Loucy (cell line): ENCODE measurements around the gene ZFYVE26.

Experiments used
- H2AFZ ChIP-seq: fragments of 200-600 bp; sonication (generic); 2 replicates; pipeline ENCODE4 v1.6.0; 2016; ENCODE audit warnings: antibody characterized with exemption, mild to moderate bottlenecking, low read length, moderate library complexity
- H3F3A ChIP-seq: fragments of 200-600 bp; 2 replicates; pipeline ENCODE4 v1.6.0; 2016; ENCODE audit warnings: antibody characterized with exemption, low read depth, mild to moderate bottlenecking
- H3K27me3 ChIP-seq: fragments of 200-600 bp; sonication (generic); 2 replicates; pipeline ENCODE4 v1.6.1; 2014; ENCODE audit warnings: low read length, mild to moderate bottlenecking; ENCODE audit not compliant: insufficient read depth, poor library complexity, severe bottlenecking
- H3K36me3 ChIP-seq: fragments of 200-600 bp; sonication (generic); 2 replicates; pipeline ENCODE4 v1.6.1; 2016; ENCODE audit warnings: low read length; ENCODE audit not compliant: insufficient read depth
- H3K4me1 ChIP-seq: fragments of 200-600 bp; sonication (generic); 2 replicates; pipeline ENCODE4 v1.5.1; 2014; ENCODE audit warnings: low read length, mild to moderate bottlenecking; ENCODE audit not compliant: insufficient read depth, poor library complexity, severe bottlenecking
- H3K4me2 ChIP-seq: fragments of 200-600 bp; sonication (generic); 2 replicates; pipeline ENCODE4 v1.6.0; 2014; ENCODE audit warnings: antibody characterized with exemption, low read length, low read depth, mild to moderate bottlenecking; ENCODE audit not compliant: poor library complexity, severe bottlenecking
- H3K4me3 ChIP-seq: fragments of 200-600 bp; sonication (generic); 2 replicates; pipeline ENCODE4 v1.5.1; 2014; ENCODE audit warnings: low read length, mild to moderate bottlenecking, mixed read lengths; ENCODE audit not compliant: poor library complexity, severe bottlenecking
- H3K79me2 ChIP-seq: fragments of 200-600 bp; sonication (generic); 2 replicates; pipeline ENCODE4 v1.6.1; 2014; ENCODE audit warnings: low read length; ENCODE audit not compliant: insufficient read depth
- H3K9ac ChIP-seq: fragments of 200-600 bp; sonication (generic); 2 replicates; pipeline ENCODE4 v1.6.0; 2014; ENCODE audit warnings: mild to moderate bottlenecking, low read depth, low read length, moderate library complexity; ENCODE audit not compliant: poor library complexity, severe bottlenecking
- H3K9me2 ChIP-seq: fragments of 200-600 bp; sonication (generic); replicated peaks from 2 replicates; pipeline ENCODE4 v1.6.1; 2016; ENCODE audit warnings: low read depth, low read length, mixed read lengths
- H3K9me3 ChIP-seq: fragments of 200-600 bp; sonication (generic); 2 replicates; pipeline ENCODE4 v1.6.1; 2014; ENCODE audit warnings: mild to moderate bottlenecking, antibody characterized with exemption, low read length, low read depth; ENCODE audit not compliant: insufficient read depth
- H4K20me1 ChIP-seq: fragments of 200-600 bp; sonication (generic); 2 replicates; pipeline ENCODE4 v1.6.0; 2014; ENCODE audit warnings: antibody characterized with exemption, low read length, mild to moderate bottlenecking; ENCODE audit not compliant: insufficient read depth, poor library complexity, severe bottlenecking
- CTCF ChIP-seq: fragments of 200-600 bp; sonication (generic); conservative IDR thresholded peaks from 2 replicates; pipeline ENCODE4 v1.5.1; 2014; ENCODE audit warnings: mild to moderate bottlenecking, antibody characterized with exemption, low read length
- EZH2phosphoT487 ChIP-seq: fragments of 200-600 bp; IDR thresholded peaks from 2 replicates; pipeline ENCODE4 v1.6.1; 2018; ENCODE audit warnings: antibody characterized with exemption, mild to moderate bottlenecking, moderate library complexity, borderline replicate concordance

ZFYVE26 gene

GRCh38 chr14:67806246-67806645 lies 10.1 kb downstream of the ZFYVE26 start:
- H3F3A ChIP-seq, result no peaks in the 10 kb centered on the region
- H3K9me2 ChIP-seq, result no peaks in the 10 kb centered on the region
- no peaks in the 10 kb centered on the region for H3K79me2 ChIP-seq
- H3K9me3 ChIP-seq, result no peaks in the 10 kb centered on the region
- H3K4me2 ChIP-seq, result no peak overlapping the region
- H3K4me3 ChIP-seq, result no peak overlapping the region
- no peak overlapping the region for H2AFZ ChIP-seq
- H4K20me1 ChIP-seq, result no peaks in the 10 kb centered on the region
- H3K27me3 ChIP-seq, result no peaks in the 10 kb centered on the region
- TF ChIP-seq CTCF (no peak), EZH2phosphoT487 (no peak)
- no peaks in the 10 kb centered on the region for H3K4me1 ChIP-seq
- H3K36me3 ChIP-seq, result peaks cover 56% of the 10 kb centered on the region; the same call in 1 of the 2 replicates
- no peak overlapping the region for H3K9ac ChIP-seq

- no peaks in the 10 kb centered on the region for H3K9me3 ChIP-seq
- H3K4me3 ChIP-seq, result no peak overlapping the region
- TF ChIP-seq CTCF, result no peak
- no peak for TF ChIP-seq EZH2phosphoT487
Observed at GRCh38 chr14:67800743-67801142, 15.6 kb downstream of the ZFYVE26 start.

GRCh38 chr14:67798731-67799130 lies 17.7 kb downstream of the ZFYVE26 start:
- TF ChIP-seq CTCF (no peak), EZH2phosphoT487 (no peak)
- Histone ChIP-seq H3K9me2 (no peaks in the 10 kb centered on the region), H2AFZ (no peak overlapping the region), H3K4me3 (no peak overlapping the region), H3K9me3 (no peaks in the 10 kb centered on the region), H3F3A (no peaks in the 10 kb centered on the region), H3K9ac (no peak overlapping the region), H3K36me3 (peaks cover 24% of the 10 kb centered on the region; the same call in 1 of the 2 replicates), H4K20me1 (no peaks in the 10 kb centered on the region), H3K4me1 (no peaks in the 10 kb centered on the region), H3K27me3 (no peaks in the 10 kb centered on the region), H3K4me2 (no peak overlapping the region), H3K79me2 (no peaks in the 10 kb centered on the region)

More at GRCh38 chr14:67800743-67801142, 15.6 kb downstream of the ZFYVE26 start:
- Histone ChIP-seq H3K9ac (no peak overlapping the region), H2AFZ (no peak overlapping the region), H3K9me2 (no peaks in the 10 kb centered on the region), H4K20me1 (no peaks in the 10 kb centered on the region), H3K36me3 (peaks cover 40% of the 10 kb centered on the region; the same call in 1 of the 2 replicates), H3K79me2 (no peaks in the 10 kb centered on the region), H3K27me3 (no peaks in the 10 kb centered on the region), H3K4me1 (no peaks in the 10 kb centered on the region), H3K4me2 (no peak overlapping the region), H3F3A (no peaks in the 10 kb centered on the region)
